K562 (cell line): ENCODE results near the gene TRIM47. TPM values are rescaled to one million over a fixed set of nuclear protein-coding genes. Genes with fewer than 3 reads are reported as not detected.

Experiments used
- BDP1 ChIP-seq: IDR thresholded peaks from 3 replicates; pipeline ENCODE4 v1.6.1; 2011; ENCODE audit not compliant: insufficient read length, insufficient read depth
- EGR1 ChIP-seq: fragments of 450-650 bp; conservative IDR thresholded peaks from 2 replicates; pipeline ENCODE4 v1.6.1; 2017; ENCODE audit warnings: mild to moderate bottlenecking
- EP300 ChIP-seq: IDR thresholded peaks from 2 replicates; pipeline ENCODE4 v1.6.1; 2012; ENCODE audit warnings: low read length, improper control_type of control experiment
- MYNN ChIP-seq, 2 experiments: sonication (generic); formaldehyde crosslinking in 1 of 2; IDR thresholded peaks; 2 replicates each; pipeline versions ENCODE4 v1.5.0 to v1.6.1; 2016 to 2020; ENCODE audit warnings: antibody characterized with exemption in 1 of 2, missing genetic modification reagents in 1 of 2
- NFIC ChIP-seq: fragments of 450-650 bp; IDR thresholded peaks from 2 replicates; pipeline ENCODE4 v1.6.1; 2017; ENCODE audit warnings: mild to moderate bottlenecking, inconsistent platforms
- SETDB1 ChIP-seq: IDR thresholded peaks from one replicate; pipeline ENCODE4 v1.6.1; 2012; ENCODE audit warnings: low read length, control low read depth, inconsistent platforms
- SP2 ChIP-seq: IDR thresholded peaks from 2 replicates; pipeline ENCODE4 v1.6.1; 2011; ENCODE audit warnings: mild to moderate bottlenecking, low read depth, low read length, moderate library complexity; ENCODE audit not compliant: poor library complexity, severe bottlenecking; ENCODE audit errors: extremely low read depth
- ZNF324 ChIP-seq: fragments of 250-450 bp; sonication (Bioruptor Pico); IDR thresholded peaks from 2 replicates; pipeline ENCODE4 v1.4.0; 2020; ENCODE audit warnings: mild to moderate bottlenecking
- ZNF589 ChIP-seq: fragments of 200-800 bp; sonication (Bioruptor generic); IDR thresholded peaks from 2 replicates; pipeline ENCODE4 v1.6.1; 2016; ENCODE audit warnings: low read depth, missing genetic modification characterization, missing compliant biosample characterization
- polyA plus RNA-seq, 8 experiments: library from polyadenylated mRNA; depleted of rRNA in 4 of 8; stranded (reverse) in 5 of 8; unstranded in 3 of 8; fragments of >200 nt; fragmentation: Nextera tagmentation in 2 of 8; fragmentation: Illumina TruSeq in 1 of 8; extraction: Ambion mirVana in 2 of 8; extraction: Trizol in 1 of 8; gene quantifications; 2 replicates each; pipeline versions ENCODE4 v1.2.1 to v1.2.3, GENCODE V29; 2011 to 2014; ENCODE audit warnings: inconsistent platforms in 1 of 8, missing spikeins in 1 of 8
- total RNA-seq, 7 experiments: library from RNA; depleted of rRNA in 6 of 7; stranded (reverse); fragments of >200 nt in 6 of 7; fragmentation: Illumina TruSeq in 2 of 7; extraction: Trizol in 2 of 7; gene quantifications; 2 replicates each; pipeline versions ENCODE4 v1.2.1 to v1.2.3, GENCODE V29; 2011 to 2021; ENCODE audit warnings: low replicate concordance in 1 of 7
- TF ChIP-seq, protein P1 (sequence below): fragments of 450-650 bp; IDR thresholded peaks from 2 replicates; pipeline ENCODE4 v1.6.1; 2018; ENCODE audit not compliant: partially characterized antibody
- TF ChIP-seq, protein P2 (sequence below): fragments of 250-450 bp; sonication (Bioruptor Pico); IDR thresholded peaks from 2 replicates; pipeline ENCODE4 v1.5.0; 2021; ENCODE audit warnings: mild to moderate bottlenecking, moderate library complexity
- TF ChIP-seq, protein P3 (sequence below): fragments of 450-650 bp; formaldehyde crosslinking; IDR thresholded peaks from 2 replicates; pipeline ENCODE4 v1.4.0; 2020; ENCODE audit warnings: mild to moderate bottlenecking, moderate library complexity
- TF ChIP-seq, protein P4 (sequence below), 2 experiments: fragments of 450-650 bp in 1 of 2; sonication (generic) in 1 of 2; formaldehyde crosslinking; conservative IDR thresholded peaks; 2 replicates each; pipeline versions ENCODE4 v1.4.0 to v1.8.1; 2020 to 2022; ENCODE audit warnings: mild to moderate bottlenecking in 1 of 2, missing genetic modification reagents in 1 of 2

The TRIM47 gene
- total and polyA plus RNA-seq, 9 of the 15 experiments (the other 6 are each of a cell fraction or from before 2014, with no cell fraction given): 0.56 to 6.1 (median 3.2) TPM

- TF ChIP-seq, protein P1, sequence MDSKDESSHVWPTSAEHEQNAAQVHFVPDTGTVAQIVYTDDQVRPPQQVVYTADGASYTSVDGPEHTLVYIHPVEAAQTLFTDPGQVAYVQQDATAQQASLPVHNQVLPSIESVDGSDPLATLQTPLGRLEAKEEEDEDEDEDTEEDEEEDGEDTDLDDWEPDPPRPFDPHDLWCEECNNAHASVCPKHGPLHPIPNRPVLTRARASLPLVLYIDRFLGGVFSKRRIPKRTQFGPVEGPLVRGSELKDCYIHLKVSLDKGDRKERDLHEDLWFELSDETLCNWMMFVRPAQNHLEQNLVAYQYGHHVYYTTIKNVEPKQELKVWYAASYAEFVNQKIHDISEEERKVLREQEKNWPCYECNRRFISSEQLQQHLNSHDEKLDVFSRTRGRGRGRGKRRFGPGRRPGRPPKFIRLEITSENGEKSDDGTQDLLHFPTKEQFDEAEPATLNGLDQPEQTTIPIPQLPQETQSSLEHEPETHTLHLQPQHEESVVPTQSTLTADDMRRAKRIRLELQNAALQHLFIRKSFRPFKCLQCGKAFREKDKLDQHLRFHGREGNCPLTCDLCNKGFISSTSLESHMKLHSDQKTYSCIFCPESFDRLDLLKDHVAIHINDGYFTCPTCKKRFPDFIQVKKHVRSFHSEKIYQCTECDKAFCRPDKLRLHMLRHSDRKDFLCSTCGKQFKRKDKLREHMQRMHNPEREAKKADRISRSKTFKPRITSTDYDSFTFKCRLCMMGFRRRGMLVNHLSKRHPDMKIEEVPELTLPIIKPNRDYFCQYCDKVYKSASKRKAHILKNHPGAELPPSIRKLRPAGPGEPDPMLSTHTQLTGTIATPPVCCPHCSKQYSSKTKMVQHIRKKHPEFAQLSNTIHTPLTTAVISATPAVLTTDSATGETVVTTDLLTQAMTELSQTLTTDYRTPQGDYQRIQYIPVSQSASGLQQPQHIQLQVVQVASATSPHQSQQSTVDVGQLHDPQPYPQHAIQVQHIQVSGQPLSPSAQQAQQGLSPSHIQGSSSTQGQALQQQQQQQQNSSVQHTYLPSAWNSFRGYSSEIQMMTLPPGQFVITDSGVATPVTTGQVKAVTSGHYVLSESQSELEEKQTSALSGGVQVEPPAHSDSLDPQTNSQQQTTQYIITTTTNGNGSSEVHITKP: peak; percentile 48
- TF ChIP-seq SP2 (no peak), BDP1 (no peak), SETDB1 (no peak), NFIC (peak; percentile 22; the same call in 1 of the 2 replicates), MYNN (IDR thresholded peaks at IDR 0.05) (no peak), MYNN (CRISPR knock-in tag; IDR thresholded peaks at IDR 0.05) (no peak), ZNF589 (peak; percentile 84), EP300 (no peak), ZNF324 (0 out of 2 replicates have a peak, but pooled peaks have one; percentile 40), EGR1 (peak; percentile 100)
- TF ChIP-seq, protein P2, sequence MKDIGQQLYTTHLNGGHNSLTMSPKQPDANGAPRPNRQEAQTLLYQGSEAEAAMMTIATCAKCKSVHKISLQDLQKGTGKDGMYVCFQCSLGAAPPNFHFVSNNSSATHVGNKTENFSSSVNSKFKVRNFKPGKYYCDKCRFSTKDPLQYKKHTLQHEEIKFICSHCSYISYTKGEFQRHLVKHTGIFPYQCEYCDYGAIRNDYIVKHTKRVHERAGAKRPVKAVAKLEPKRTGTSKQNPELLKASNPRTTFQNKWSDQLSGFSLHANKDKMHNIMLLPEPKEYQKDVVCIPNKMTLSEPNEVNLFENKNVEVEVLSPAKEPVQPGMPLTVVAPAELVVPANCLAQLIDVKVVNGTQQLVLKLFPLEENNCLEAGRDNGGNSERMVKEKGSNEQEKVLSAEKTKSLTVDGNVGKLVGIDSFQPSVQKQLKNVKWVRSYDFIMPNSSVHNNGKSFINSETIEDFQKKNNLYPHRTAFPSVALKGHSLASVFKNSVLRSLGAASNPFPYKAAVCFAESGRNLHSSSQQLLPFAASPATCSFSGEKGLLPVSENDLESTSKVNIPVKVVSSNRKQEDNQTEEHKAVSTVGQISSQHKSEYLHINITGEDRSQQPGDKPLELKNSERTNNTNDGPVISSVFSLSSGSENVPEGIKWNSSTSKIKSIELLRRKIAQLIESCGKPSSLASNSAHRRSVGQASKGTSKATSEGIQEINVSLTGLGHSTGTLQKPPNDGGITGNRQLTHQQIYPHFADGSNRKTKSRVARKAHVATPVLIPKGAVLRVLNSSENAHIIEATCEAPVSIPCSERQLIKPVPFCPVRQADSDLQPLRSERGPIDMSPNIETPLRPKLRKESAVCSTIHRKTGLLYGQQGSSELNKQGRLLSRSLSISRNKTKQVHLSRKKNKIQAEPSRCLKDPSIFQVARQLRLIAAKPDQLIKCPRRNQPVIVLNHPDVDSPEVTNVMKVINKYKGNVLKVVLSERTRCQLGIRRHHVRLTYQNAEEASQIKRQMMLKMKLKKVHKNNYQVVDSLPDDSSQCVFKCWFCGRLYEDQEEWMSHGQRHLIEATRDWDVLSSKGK (CRISPR knock-in tag): no peak
- TF ChIP-seq, protein P3, sequence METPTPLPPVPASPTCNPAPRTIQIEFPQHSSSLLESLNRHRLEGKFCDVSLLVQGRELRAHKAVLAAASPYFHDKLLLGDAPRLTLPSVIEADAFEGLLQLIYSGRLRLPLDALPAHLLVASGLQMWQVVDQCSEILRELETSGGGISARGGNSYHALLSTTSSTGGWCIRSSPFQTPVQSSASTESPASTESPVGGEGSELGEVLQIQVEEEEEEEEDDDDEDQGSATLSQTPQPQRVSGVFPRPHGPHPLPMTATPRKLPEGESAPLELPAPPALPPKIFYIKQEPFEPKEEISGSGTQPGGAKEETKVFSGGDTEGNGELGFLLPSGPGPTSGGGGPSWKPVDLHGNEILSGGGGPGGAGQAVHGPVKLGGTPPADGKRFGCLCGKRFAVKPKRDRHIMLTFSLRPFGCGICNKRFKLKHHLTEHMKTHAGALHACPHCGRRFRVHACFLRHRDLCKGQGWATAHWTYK (CRISPR knock-in tag): peak; percentile 85
- TF ChIP-seq, protein P4, sequence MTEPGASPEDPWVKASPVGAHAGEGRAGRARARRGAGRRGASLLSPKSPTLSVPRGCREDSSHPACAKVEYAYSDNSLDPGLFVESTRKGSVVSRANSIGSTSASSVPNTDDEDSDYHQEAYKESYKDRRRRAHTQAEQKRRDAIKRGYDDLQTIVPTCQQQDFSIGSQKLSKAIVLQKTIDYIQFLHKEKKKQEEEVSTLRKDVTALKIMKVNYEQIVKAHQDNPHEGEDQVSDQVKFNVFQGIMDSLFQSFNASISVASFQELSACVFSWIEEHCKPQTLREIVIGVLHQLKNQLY (CRISPR knock-in tag; conservative IDR thresholded peaks at IDR 0.05): 0 out of 4 replicates have a peak, but pooled peaks of 1 of the 2 experiments have one; percentile 79
Observed at GRCh38 chr17:75855310-75856061, 22.9 kb downstream of the TRIM47 start, which contains the start of gene WBP2 (continued).
